HepG2 (cell line): ENCODE measurements around the gene YEATS4. TPM values are rescaled to one million over a fixed set of nuclear protein-coding genes. Genes with fewer than 3 reads are reported as not detected.
A peak's percentile ranks its signal among the peaks of the same experiment; 100 is the strongest.

Experiments used
- ATF7 ChIP-seq, 2 experiments: fragments of 450-650 bp in 1 of 2; sonication (generic) in 1 of 2; formaldehyde crosslinking in 1 of 2; IDR thresholded peaks; 2 replicates each; pipeline versions ENCODE4 v1.4.0 to v1.6.1; 2016 to 2020; ENCODE audit warnings: antibody characterized with exemption in 1 of 2, mild to moderate bottlenecking in 1 of 2, missing genetic modification reagents in 1 of 2
- GPN1 ChIP-seq: sonication (generic); formaldehyde crosslinking; IDR thresholded peaks from 2 replicates; pipeline ENCODE4 v1.5.1; 2020; ENCODE audit warnings: missing genetic modification reagents, borderline replicate concordance
- HDAC1 ChIP-seq: sonication (generic); formaldehyde crosslinking; IDR thresholded peaks from 2 replicates; pipeline ENCODE4 v1.5.1; 2020; ENCODE audit warnings: mild to moderate bottlenecking, missing genetic modification reagents
- JUN ChIP-seq: sonication (generic); formaldehyde crosslinking; IDR thresholded peaks from 2 replicates; pipeline ENCODE4 v1.4.0; 2020; ENCODE audit warnings: mild to moderate bottlenecking, missing genetic modification reagents
- JUNB ChIP-seq: sonication (generic); formaldehyde crosslinking; IDR thresholded peaks from 2 replicates; pipeline ENCODE4 v1.8.0; 2022; ENCODE audit warnings: missing genetic modification reagents, mild to moderate bottlenecking, borderline replicate concordance
- PRPF4 ChIP-seq: fragments of 200-400 bp; formaldehyde crosslinking; IDR thresholded peaks from 2 replicates; pipeline ENCODE4 v1.6.1; 2016; ENCODE audit warnings: low read length, low read depth; ENCODE audit not compliant: poor library complexity, severe bottlenecking
- SIX4 ChIP-seq: sonication (generic); formaldehyde crosslinking; IDR thresholded peaks from 2 replicates; pipeline ENCODE4 v1.4.0; 2020; ENCODE audit warnings: missing genetic modification reagents
- SRY ChIP-seq: sonication (generic); formaldehyde crosslinking; IDR thresholded peaks from 2 replicates; pipeline ENCODE4 v1.8.0; 2022; ENCODE audit warnings: mild to moderate bottlenecking, missing genetic modification reagents
- TCF12 ChIP-seq, 2 experiments: fragments of 450-650 bp in 1 of 2; sonication (generic) in 1 of 2; formaldehyde crosslinking in 1 of 2; IDR thresholded peaks; 2 replicates each; pipeline versions ENCODE4 v1.6.1 to v1.8.0; 2017 to 2022; ENCODE audit warnings: antibody characterized with exemption in 1 of 2, mild to moderate bottlenecking in 1 of 2, missing genetic modification reagents in 1 of 2, moderate library complexity in 1 of 2
- ZNF24 ChIP-seq: fragments of 450-650 bp; IDR thresholded peaks from 2 replicates; pipeline ENCODE4 v1.6.1; 2017; ENCODE audit warnings: antibody characterized with exemption, mild to moderate bottlenecking
- ZNF556 ChIP-seq: sonication (generic); formaldehyde crosslinking; IDR thresholded peaks from 2 replicates; pipeline ENCODE4 v1.4.0; 2020; ENCODE audit warnings: mild to moderate bottlenecking, missing genetic modification reagents, borderline replicate concordance
- ZNF761 ChIP-seq: sonication (generic); formaldehyde crosslinking; conservative IDR thresholded peaks from 2 replicates; pipeline ENCODE4 v1.4.0; 2020; ENCODE audit warnings: mild to moderate bottlenecking, missing genetic modification reagents
- ZSCAN25 ChIP-seq: sonication (generic); formaldehyde crosslinking; IDR thresholded peaks from 2 replicates; pipeline ENCODE4 v1.8.0; 2022; ENCODE audit warnings: mild to moderate bottlenecking, missing genetic modification reagents
- polyA plus RNA-seq, 8 experiments: library from polyadenylated mRNA; depleted of rRNA in 3 of 8; stranded (reverse) in 7 of 8; unstranded in 1 of 8; fragments of >200 nt; fragmentation: Illumina TruSeq in 4 of 8; extraction: Trizol in 4 of 8; gene quantifications; 2 replicates each; pipeline versions ENCODE4 v1.2.1 to v1.2.3, GENCODE V29; 2011 to 2016; ENCODE audit warnings: low read depth in 4 of 8, missing spikeins in 1 of 8, mixed read lengths in 1 of 8; ENCODE audit not compliant: insufficient read depth in 1 of 8
- total RNA-seq, 5 experiments: library from RNA; depleted of rRNA; stranded (reverse); fragments of >200 nt; fragmentation: Illumina TruSeq; extraction: Trizol; gene quantifications; 2 replicates each; pipeline ENCODE4 v1.2.3, GENCODE V29; 2016; ENCODE audit warnings: low read depth in 1 of 5
- TF ChIP-seq, protein P1 (sequence below): sonication (generic); formaldehyde crosslinking; IDR thresholded peaks from 2 replicates; pipeline ENCODE4 v1.5.1; 2020; ENCODE audit warnings: missing genetic modification reagents, mild to moderate bottlenecking, borderline replicate concordance
- TF ChIP-seq, protein P2 (sequence below), 2 experiments: sonication (generic) in 1 of 2; formaldehyde crosslinking in 1 of 2; IDR thresholded peaks; 2 replicates each; pipeline versions ENCODE4 v1.5.1 to v1.6.1; 2011 to 2020; ENCODE audit warnings: borderline replicate concordance in 1 of 2, low read depth in 1 of 2, low read length in 1 of 2, mild to moderate bottlenecking in 1 of 2, missing genetic modification reagents in 1 of 2, moderate library complexity in 1 of 2
- TF ChIP-seq, protein P3 (sequence below): sonication (generic); formaldehyde crosslinking; IDR thresholded peaks from 2 replicates; pipeline ENCODE4 v1.4.0; 2020; ENCODE audit warnings: missing genetic modification reagents, borderline replicate concordance
- TF ChIP-seq, protein P4 (sequence below): sonication (generic); formaldehyde crosslinking; IDR thresholded peaks from 2 replicates; pipeline ENCODE4 v1.5.1; 2020; ENCODE audit warnings: mild to moderate bottlenecking, missing genetic modification reagents, moderate library complexity
- TF ChIP-seq, protein P5 (sequence below): sonication (generic); formaldehyde crosslinking; IDR thresholded peaks from 2 replicates; pipeline ENCODE4 v1.4.0; 2020; ENCODE audit warnings: missing genetic modification reagents, borderline replicate concordance

The YEATS4 gene
- total and polyA plus RNA-seq, 2 of the 13 experiments (the other 11 are each of a cell fraction or from before 2014, with no cell fraction given): 16.8 to 45.0 TPM

DNA sequence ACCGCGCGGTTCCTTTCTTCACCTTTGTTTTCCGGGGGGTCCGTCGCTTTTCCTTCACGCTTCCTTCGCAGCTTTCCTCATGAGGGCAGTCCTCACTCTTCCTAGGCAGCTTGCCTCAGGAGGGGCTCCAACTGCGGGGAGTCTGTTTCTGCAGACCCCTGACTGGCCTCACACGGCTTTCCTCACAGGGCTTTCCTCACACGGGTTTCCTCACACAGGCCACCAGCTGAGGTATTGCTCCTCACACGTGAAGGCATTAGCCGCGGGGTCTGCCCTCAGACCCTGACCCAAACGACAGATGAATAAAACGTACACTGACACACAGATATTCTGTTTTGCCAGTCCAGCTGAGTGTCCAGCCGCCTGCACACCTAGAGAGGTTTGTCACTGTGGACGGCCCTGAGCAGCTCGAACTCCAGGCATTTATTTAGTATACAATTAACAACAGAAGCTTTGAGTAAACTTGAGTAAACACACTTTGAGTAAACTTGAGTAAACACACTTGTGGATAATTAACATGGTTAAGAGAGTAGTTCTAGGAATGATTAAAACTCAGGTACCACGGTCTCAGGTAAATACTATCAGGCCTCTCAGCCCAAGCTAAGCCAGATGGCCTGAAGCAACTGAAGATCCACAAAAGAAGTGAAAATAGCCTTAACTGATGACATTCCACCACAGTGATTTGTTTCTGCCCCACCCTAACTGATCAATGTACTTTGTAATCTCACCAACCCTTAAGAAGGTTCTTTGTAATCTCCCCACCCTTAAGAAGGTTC, 27.4 kb upstream of the YEATS4 start (continued):
- TF ChIP-seq JUNB (no peak), PRPF4 (no peak), HDAC1 (peak; percentile 55; the same call in 1 of the 2 replicates), ZNF556 (CRISPR knock-in tag) (no peak), JUN (CRISPR knock-in tag) (no peak), ZNF761 (CRISPR knock-in tag) (no peak), ZSCAN25 (CRISPR knock-in tag) (0 out of 2 replicates have a peak, but pooled peaks have one; percentile 3), ATF7 (IDR thresholded peaks at IDR 0.05) (no peak), ATF7 (CRISPR knock-in tag; IDR thresholded peaks at IDR 0.05) (no peak), SIX4 (CRISPR knock-in tag) (no peak), ZNF24 (no peak), GPN1 (CRISPR knock-in tag) (no peak), SRY (CRISPR knock-in tag) (peak; percentile 75), TCF12 (IDR thresholded peaks at IDR 0.05) (no peak), TCF12 (CRISPR knock-in tag; IDR thresholded peaks at IDR 0.05) (no peak)
- TF ChIP-seq, protein P1, sequence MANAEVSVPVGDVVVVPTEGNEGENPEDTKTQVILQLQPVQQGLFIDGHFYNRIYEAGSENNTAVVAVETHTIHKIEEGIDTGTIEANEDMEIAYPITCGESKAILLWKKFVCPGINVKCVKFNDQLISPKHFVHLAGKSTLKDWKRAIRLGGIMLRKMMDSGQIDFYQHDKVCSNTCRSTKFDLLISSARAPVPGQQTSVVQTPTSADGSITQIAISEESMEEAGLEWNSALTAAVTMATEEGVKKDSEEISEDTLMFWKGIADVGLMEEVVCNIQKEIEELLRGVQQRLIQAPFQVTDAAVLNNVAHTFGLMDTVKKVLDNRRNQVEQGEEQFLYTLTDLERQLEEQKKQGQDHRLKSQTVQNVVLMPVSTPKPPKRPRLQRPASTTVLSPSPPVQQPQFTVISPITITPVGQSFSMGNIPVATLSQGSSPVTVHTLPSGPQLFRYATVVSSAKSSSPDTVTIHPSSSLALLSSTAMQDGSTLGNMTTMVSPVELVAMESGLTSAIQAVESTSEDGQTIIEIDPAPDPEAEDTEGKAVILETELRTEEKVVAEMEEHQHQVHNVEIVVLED: no peak
- TF ChIP-seq, protein P2, sequence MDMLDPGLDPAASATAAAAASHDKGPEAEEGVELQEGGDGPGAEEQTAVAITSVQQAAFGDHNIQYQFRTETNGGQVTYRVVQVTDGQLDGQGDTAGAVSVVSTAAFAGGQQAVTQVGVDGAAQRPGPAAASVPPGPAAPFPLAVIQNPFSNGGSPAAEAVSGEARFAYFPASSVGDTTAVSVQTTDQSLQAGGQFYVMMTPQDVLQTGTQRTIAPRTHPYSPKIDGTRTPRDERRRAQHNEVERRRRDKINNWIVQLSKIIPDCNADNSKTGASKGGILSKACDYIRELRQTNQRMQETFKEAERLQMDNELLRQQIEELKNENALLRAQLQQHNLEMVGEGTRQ (IDR thresholded peaks at IDR 0.05; ENCODE audit: low read depth, low read length): no peak
- TF ChIP-seq, protein P2 (CRISPR knock-in tag; IDR thresholded peaks at IDR 0.05; ENCODE audit: borderline replicate concordance): no peak
- TF ChIP-seq, protein P3, sequence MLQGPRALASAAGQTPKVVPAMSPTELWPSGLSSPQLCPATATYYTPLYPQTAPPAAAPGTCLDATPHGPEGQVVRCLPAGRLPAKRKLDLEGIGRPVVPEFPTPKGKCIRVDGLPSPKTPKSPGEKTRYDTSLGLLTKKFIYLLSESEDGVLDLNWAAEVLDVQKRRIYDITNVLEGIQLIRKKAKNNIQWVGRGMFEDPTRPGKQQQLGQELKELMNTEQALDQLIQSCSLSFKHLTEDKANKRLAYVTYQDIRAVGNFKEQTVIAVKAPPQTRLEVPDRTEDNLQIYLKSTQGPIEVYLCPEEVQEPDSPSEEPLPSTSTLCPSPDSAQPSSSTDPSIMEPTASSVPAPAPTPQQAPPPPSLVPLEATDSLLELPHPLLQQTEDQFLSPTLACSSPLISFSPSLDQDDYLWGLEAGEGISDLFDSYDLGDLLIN (CRISPR knock-in tag): no peak
- TF ChIP-seq, protein P4, sequence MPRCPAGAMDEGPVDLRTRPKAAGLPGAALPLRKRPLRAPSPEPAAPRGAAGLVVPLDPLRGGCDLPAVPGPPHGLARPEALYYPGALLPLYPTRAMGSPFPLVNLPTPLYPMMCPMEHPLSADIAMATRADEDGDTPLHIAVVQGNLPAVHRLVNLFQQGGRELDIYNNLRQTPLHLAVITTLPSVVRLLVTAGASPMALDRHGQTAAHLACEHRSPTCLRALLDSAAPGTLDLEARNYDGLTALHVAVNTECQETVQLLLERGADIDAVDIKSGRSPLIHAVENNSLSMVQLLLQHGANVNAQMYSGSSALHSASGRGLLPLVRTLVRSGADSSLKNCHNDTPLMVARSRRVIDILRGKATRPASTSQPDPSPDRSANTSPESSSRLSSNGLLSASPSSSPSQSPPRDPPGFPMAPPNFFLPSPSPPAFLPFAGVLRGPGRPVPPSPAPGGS (CRISPR knock-in tag): no peak
- TF ChIP-seq, protein P5, sequence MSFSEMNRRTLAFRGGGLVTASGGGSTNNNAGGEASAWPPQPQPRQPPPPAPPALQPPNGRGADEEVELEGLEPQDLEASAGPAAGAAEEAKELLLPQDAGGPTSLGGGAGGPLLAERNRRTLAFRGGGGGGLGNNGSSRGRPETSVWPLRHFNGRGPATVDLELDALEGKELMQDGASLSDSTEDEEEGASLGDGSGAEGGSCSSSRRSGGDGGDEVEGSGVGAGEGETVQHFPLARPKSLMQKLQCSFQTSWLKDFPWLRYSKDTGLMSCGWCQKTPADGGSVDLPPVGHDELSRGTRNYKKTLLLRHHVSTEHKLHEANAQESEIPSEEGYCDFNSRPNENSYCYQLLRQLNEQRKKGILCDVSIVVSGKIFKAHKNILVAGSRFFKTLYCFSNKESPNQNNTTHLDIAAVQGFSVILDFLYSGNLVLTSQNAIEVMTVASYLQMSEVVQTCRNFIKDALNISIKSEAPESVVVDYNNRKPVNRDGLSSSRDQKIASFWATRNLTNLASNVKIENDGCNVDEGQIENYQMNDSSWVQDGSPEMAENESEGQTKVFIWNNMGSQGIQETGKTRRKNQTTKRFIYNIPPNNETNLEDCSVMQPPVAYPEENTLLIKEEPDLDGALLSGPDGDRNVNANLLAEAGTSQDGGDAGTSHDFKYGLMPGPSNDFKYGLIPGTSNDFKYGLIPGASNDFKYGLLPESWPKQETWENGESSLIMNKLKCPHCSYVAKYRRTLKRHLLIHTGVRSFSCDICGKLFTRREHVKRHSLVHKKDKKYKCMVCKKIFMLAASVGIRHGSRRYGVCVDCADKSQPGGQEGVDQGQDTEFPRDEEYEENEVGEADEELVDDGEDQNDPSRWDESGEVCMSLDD (CRISPR knock-in tag): 0 out of 2 replicates have a peak, but pooled peaks have one; percentile 54
